Upper lobe of right lung (tissue), 1 donor: ENCODE results near the gene GLIS1. TPM values are rescaled to one million over a fixed set of nuclear protein-coding genes. Genes with fewer than 3 reads are reported as not detected.
A peak's percentile ranks its signal among the peaks of the same experiment; 100 is the strongest.

Experiments
- ATAC-seq: fragments of 200-7000 bp; cut with Tn5 transposase; one replicate; pipeline ENCODE4 v1.9.1; 2020; ENCODE audit warnings: mild to moderate bottlenecking, moderate library complexity
- DNase-seq: peaks from one replicate; pipeline ENCODE4 v3.0.0-alpha.2; 2020
- H3K27ac ChIP-seq: fragments of 200-600 bp; one replicate; pipeline ENCODE4 v1.8.0; 2022
- H3K27me3 ChIP-seq: fragments of 200-600 bp; one replicate; pipeline ENCODE4 v1.8.0; 2022; ENCODE audit warnings: mild to moderate bottlenecking
- H3K36me3 ChIP-seq: fragments of 200-600 bp; one replicate; pipeline ENCODE4 v1.8.0; 2022
- H3K4me1 ChIP-seq: fragments of 200-600 bp; one replicate; pipeline ENCODE4 v1.8.0; 2022
- H3K4me3 ChIP-seq: fragments of 200-600 bp; one replicate; pipeline ENCODE4 v1.8.0; 2022; ENCODE audit warnings: mild to moderate bottlenecking
- H3K9me3 ChIP-seq: fragments of 200-600 bp; one replicate; pipeline ENCODE4 v1.8.0; 2022
- intact Hi-C: fragments of 100-400 bp; cut with DNase I; formaldehyde crosslinking; loops from one replicate; pipeline ENCODE4 v1.11.0; 2022
- total RNA-seq: library from RNA; stranded (reverse); fragmentation: NEBNext Ultra II Directional; extraction: Animal tissue kit (Norgen Biotek cat#: 25700); gene quantifications from one replicate; pipeline ENCODE4 v1.2.1, GENCODE V29; 2021
- TF ChIP-seq, protein P1 (sequence below): fragments of 200-600 bp; IDR thresholded peaks from one replicate; pipeline ENCODE4 v1.8.0; 2022; ENCODE audit warnings: antibody characterized with exemption
- donor health status: DM: no; HTN: yes; CAD: no; lungs with severe emphysema.

GLIS1 gene
- total RNA-seq, 1 donor from 2014 or later = 0.14 TPM

DNA sequence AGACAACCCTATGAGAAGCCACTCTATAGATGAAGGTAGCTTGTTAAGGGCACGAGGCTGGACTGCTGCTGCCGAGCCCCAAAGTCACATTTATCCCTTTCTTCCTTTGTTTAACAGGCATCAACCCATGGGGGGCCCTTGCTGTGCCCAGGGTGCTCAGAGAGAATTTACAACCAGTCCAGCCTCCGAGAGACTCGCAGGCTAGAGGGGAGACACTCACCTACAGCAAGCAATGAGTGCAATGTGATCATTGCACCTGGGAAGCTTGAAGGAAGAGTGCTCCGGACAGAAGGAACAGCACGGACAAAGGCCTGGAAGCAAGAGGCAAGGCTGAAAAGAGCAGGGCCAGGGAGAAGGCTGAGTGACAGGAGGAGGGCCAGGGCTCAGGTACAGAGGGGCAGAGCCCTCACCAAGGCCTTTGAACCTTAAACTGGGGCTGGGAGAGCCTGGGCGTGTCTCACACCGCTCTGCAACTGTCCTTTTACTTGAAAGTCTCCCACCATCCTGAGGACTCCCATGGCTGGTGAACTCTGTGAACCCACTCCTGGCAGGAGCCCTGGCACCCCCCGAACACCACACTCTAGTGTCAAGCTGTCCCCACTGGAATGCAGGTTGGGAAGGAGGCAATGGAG, 252.5 kb downstream of the GLIS1 start:
- intact Hi-C loops = no loop called here
- DNase-seq = no peak

DNA sequence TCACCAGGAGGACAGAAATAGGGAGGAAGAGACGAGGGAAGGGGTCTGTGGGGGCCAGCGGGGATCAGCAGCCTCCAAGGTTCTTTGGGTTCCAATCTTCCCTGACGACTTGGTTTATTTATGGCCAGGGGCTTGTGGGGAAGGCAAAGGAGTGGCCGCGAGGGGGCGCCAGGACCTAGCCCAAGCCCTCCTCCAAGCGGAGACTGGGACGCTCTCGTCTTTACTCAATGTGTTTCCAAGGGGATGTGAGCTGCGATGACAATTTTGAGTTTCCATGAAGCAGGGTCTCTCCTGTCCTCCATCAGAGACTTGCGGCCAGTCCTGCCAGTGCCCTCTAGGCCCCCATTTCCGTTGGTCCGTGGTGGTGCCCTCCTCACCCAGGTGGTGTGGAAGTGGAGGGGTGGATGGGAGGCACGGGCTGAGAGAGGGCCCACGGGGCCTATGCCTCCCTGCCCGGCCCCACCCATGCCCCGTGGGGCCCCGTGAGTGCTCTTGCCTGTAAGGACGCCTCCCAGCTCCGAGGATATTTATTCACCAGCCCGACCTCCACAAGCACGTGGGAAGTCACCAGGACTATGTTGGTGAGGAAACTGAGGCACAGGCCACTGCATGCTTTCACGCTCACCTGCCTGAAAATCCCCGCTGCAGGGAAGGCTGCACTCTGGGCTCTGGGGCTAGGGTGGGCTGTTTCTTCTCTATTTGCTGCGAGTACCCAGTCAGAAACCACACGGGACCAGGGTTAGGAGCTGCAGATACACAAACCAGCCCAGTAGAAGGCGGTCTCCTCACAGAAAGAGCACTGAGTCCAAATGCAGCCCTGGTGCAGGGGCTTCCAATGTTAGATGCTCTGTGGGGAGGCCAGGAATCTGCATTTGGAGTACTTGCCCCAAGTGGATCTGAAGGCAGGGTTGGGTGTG, 253.2 kb downstream of the GLIS1 start:
- peak; percentile 88 for DNase-seq
- TF ChIP-seq, protein P1, sequence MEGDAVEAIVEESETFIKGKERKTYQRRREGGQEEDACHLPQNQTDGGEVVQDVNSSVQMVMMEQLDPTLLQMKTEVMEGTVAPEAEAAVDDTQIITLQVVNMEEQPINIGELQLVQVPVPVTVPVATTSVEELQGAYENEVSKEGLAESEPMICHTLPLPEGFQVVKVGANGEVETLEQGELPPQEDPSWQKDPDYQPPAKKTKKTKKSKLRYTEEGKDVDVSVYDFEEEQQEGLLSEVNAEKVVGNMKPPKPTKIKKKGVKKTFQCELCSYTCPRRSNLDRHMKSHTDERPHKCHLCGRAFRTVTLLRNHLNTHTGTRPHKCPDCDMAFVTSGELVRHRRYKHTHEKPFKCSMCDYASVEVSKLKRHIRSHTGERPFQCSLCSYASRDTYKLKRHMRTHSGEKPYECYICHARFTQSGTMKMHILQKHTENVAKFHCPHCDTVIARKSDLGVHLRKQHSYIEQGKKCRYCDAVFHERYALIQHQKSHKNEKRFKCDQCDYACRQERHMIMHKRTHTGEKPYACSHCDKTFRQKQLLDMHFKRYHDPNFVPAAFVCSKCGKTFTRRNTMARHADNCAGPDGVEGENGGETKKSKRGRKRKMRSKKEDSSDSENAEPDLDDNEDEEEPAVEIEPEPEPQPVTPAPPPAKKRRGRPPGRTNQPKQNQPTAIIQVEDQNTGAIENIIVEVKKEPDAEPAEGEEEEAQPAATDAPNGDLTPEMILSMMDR = peak; percentile 86
- H3K36me3 ChIP-seq = no peaks in the 10 kb centered on the region
- no peak overlapping the region for H3K4me3 ChIP-seq
- H3K27ac ChIP-seq = no peak overlapping the region
- peak; percentile 90 for ATAC-seq
- peaks cover 14% of the 10 kb centered on the region for H3K27me3 ChIP-seq
- intact Hi-C loops = no loop called here
- no peaks in the 10 kb centered on the region for H3K4me1 ChIP-seq
- H3K9me3 ChIP-seq = no peaks in the 10 kb centered on the region

More for the DNA sequence above, 252.5 kb downstream of the GLIS1 start:
- no peaks in the 10 kb centered on the region for H3K9me3 ChIP-seq
- peaks cover 17% of the 10 kb centered on the region for H3K27me3 ChIP-seq
- H3K4me1 ChIP-seq = no peaks in the 10 kb centered on the region
- H3K36me3 ChIP-seq = no peaks in the 10 kb centered on the region
- ATAC-seq = no peak
- TF ChIP-seq, protein P1 = no peak
- no peak overlapping the region for H3K4me3 ChIP-seq
- H3K27ac ChIP-seq = no peak overlapping the region

DNA sequence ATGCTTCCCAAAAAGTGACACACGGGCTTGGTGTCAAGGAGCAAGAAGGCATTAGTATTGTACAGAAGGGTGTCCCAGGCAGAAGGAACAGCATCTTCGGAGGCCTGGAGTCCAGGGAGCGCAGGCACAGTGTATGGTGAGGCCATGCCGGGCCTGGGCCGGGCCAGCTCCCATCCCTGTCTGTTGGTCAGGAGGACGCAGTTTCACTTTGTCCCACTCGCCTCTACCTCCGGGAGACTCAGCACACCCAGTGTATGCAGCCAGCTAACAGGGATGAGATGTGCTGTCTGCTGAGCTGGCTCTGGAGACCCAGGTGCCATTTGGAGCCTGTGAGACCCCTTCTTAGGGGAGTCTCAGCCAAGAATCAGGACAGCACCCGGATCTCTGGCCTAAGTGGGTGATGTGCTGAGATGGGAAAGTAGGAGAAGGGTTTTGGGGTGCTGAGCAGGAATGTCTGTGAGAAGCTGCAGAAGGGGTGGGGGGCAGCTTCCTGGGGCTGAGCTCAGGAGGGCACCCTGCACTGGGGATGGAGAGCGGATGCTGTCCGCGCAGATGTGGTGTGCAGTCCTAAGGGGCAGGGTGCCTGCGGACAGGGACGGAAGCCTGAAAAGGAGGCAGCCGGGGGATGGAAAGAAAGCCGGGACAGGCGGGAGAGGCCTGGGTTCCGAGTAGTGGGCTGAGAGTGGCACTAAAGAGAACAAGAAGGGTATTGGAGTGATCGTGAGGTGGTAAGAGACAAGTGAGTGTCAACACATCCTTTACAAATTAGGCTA, 254.1 kb downstream of the GLIS1 start:
- DNase-seq = no peak

DNA sequence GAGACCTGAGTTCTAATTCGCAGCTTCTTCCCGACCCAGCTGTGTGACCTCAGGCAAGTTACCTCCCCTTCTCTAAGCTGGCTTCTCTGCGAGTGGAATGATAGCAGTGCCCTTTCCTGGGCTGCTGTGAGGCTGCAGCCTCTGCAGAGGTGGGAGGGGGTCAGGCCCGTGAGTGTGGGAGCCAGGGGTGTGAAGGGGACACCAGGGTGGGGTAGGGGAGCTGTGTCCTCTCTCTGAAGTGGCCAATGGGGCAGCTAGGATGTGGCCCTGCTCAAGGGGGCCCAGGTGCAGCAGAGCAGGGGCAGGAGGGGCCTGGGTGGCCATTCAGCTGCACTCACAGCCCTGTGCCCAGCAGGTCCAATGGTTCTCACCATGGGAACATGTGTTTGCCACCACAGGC, 255.3 kb downstream of the GLIS1 start:
- DNase-seq (no peak), ATAC-seq (no peak)
- Histone ChIP-seq H3K36me3 (no peaks in the 10 kb centered on the region), H3K27me3 (peaks cover 14% of the 10 kb centered on the region), H3K27ac (no peak overlapping the region), H3K4me1 (no peaks in the 10 kb centered on the region), H3K9me3 (no peaks in the 10 kb centered on the region), H3K4me3 (no peak overlapping the region)
- TF ChIP-seq, protein P1 = no peak
- intact Hi-C loops = no loop called here

More for the DNA sequence above, 254.1 kb downstream of the GLIS1 start:
- Histone ChIP-seq H3K27me3 (peaks cover 14% of the 10 kb centered on the region), H3K4me3 (no peak overlapping the region), H3K27ac (no peak overlapping the region), H3K4me1 (no peaks in the 10 kb centered on the region), H3K36me3 (no peaks in the 10 kb centered on the region), H3K9me3 (no peaks in the 10 kb centered on the region)
- TF ChIP-seq, protein P1 = no peak
- intact Hi-C loops = no loop called here
- no peak for ATAC-seq

DNA sequence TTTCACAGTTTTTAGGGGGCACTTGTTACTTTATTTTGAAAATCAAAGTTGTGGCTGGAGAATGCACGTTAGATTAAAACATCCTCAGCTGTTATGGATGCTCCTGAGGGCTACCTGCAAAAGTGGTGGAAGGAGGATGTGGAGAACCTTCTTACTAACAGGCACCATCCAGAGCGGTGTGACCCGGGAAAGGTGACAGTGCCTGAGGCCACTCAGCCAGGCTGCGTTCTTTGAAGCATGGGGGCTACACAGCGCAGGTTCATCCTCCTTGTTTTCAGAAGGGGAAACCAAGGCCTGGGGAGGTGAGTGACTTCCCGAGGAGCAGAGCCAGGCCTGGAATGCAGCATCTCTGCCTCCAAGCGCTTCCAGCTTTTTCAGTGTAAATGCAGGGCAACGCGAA, 255.8 kb downstream of the GLIS1 start:
- H3K4me1 ChIP-seq = no peaks in the 10 kb centered on the region
- H3K27me3 ChIP-seq = peaks cover 14% of the 10 kb centered on the region
- DNase-seq = no peak
- TF ChIP-seq, protein P1 = no peak
- no peak overlapping the region for H3K4me3 ChIP-seq
- ATAC-seq = no peak
- H3K36me3 ChIP-seq = no peaks in the 10 kb centered on the region
- intact Hi-C loops = no loop called here
- no peaks in the 10 kb centered on the region for H3K9me3 ChIP-seq
- H3K27ac ChIP-seq = no peak overlapping the region
